A673 (cell line): Measurements from ENCODE around the gene VPS8. TPM values are rescaled to one million over a fixed set of nuclear protein-coding genes. Genes with fewer than 3 reads are reported as not detected.

Experiments used
- Bru-seq: library from RNA; stranded (reverse); fragments of 400-500 nt; gene quantifications from one replicate; lab custom pipeline; 2021; lab: Mats Ljungman, UMichigan
- BruChase-seq, 2 experiments: library from RNA; stranded (reverse); fragments of 400-500 nt; gene quantifications; one replicate each; lab custom pipeline; 2021; lab: Mats Ljungman, UMichigan
- BruUV-seq: library from RNA; stranded (reverse); fragments of 400-500 nt; replicated peaks from 2 replicates; lab custom pipeline; 2021; lab: Mats Ljungman, UMichigan
- CTCF ChIA-PET: fragments of 300-600 bp; sonication (Branson Sonifier 250); formaldehyde crosslinking; loops from one replicate; lab custom pipeline; 2022; ENCODE audit warnings: antibody characterized with exemption; lab: Charles Lee
- POLR2A ChIA-PET: fragments of 300-600 bp; sonication (Branson Sonifier 250); formaldehyde crosslinking; loops from one replicate; lab custom pipeline; 2022; ENCODE audit warnings: antibody characterized with exemption; ENCODE audit not compliant: low non-redundant PET; lab: Charles Lee
- DNase-seq: peaks from one replicate; pipeline ENCODE4 v3.0.0-alpha.2; 2015; ENCODE audit warnings: low spot score
- H3K27ac ChIP-seq: fragments of 200-600 bp; sonication (generic); 2 replicates; pipeline ENCODE4 v1.5.1; 2016; ENCODE audit warnings: mixed run types, low read depth, mild to moderate bottlenecking, mixed read lengths, antibody characterized with exemption, low read length; ENCODE audit not compliant: poor library complexity, severe bottlenecking
- H3K27me3 ChIP-seq: fragments of 200-600 bp; sonication (generic); replicated peaks from 2 replicates; pipeline ENCODE4 v1.6.1; 2017; ENCODE audit warnings: mixed run types, low read depth, mild to moderate bottlenecking, mixed read lengths, antibody characterized with exemption, low read length; ENCODE audit not compliant: insufficient read depth, poor library complexity
- H3K36me3 ChIP-seq: fragments of 200-600 bp; sonication (generic); 2 replicates; pipeline ENCODE4 v1.6.1; 2016; ENCODE audit warnings: mixed run types, mild to moderate bottlenecking, mixed read lengths, antibody characterized with exemption, low read length; ENCODE audit not compliant: insufficient read depth, poor library complexity, severe bottlenecking
- H3K4me1 ChIP-seq: fragments of 200-600 bp; sonication (generic); 2 replicates; pipeline ENCODE4 v1.6.1; 2017; ENCODE audit warnings: mixed run types, mild to moderate bottlenecking, mixed read lengths, antibody characterized with exemption, low read length; ENCODE audit not compliant: insufficient read depth, poor library complexity, severe bottlenecking
- H3K4me3 ChIP-seq: fragments of 200-600 bp; sonication (generic); 2 replicates; pipeline ENCODE4 v1.5.1; 2016; ENCODE audit warnings: low read depth, mixed run types, mild to moderate bottlenecking, mixed read lengths, low read length; ENCODE audit not compliant: poor library complexity, severe bottlenecking
- H3K9me3 ChIP-seq: fragments of 200-600 bp; sonication (generic); 2 replicates; pipeline ENCODE4 v1.6.1; 2016; ENCODE audit warnings: mixed run types, low read depth, mild to moderate bottlenecking, mixed read lengths, antibody characterized with exemption, low read length; ENCODE audit not compliant: poor library complexity, severe bottlenecking
- CTCF ChIP-seq: fragments of 300-800, 200-600 bp; sonication (generic); conservative IDR thresholded peaks from 2 replicates; pipeline ENCODE4 v1.5.1; 2017; ENCODE audit warnings: low read depth, mild to moderate bottlenecking, antibody characterized with exemption, low read length, moderate library complexity, mixed read lengths
- EZH2 ChIP-seq: fragments of 200-600 bp; sonication (generic); IDR thresholded peaks from 2 replicates; pipeline ENCODE4 v1.6.1; 2017; ENCODE audit warnings: borderline replicate concordance, low read depth, mild to moderate bottlenecking, mixed read lengths, antibody characterized with exemption, low read length; ENCODE audit not compliant: poor library complexity, severe bottlenecking
- intact Hi-C: fragments of 100-400 bp; cut with micrococcal nuclease; formaldehyde crosslinking; loops from one replicate; pipeline ENCODE4 v1.10.0; 2022; ENCODE audit not compliant: unreplicated experiment
- long read RNA-seq: library from polyadenylated mRNA; stranded (forward); transcript quantifications from one replicate; pipeline ENCODE4 v2.0.0, GENCODE V29; 2022
- total RNA-seq: library from RNA; stranded (reverse); gene quantifications from 2 replicates; pipeline ENCODE4 v1.2.3, GENCODE V29; 2021

VPS8 gene, protein sequence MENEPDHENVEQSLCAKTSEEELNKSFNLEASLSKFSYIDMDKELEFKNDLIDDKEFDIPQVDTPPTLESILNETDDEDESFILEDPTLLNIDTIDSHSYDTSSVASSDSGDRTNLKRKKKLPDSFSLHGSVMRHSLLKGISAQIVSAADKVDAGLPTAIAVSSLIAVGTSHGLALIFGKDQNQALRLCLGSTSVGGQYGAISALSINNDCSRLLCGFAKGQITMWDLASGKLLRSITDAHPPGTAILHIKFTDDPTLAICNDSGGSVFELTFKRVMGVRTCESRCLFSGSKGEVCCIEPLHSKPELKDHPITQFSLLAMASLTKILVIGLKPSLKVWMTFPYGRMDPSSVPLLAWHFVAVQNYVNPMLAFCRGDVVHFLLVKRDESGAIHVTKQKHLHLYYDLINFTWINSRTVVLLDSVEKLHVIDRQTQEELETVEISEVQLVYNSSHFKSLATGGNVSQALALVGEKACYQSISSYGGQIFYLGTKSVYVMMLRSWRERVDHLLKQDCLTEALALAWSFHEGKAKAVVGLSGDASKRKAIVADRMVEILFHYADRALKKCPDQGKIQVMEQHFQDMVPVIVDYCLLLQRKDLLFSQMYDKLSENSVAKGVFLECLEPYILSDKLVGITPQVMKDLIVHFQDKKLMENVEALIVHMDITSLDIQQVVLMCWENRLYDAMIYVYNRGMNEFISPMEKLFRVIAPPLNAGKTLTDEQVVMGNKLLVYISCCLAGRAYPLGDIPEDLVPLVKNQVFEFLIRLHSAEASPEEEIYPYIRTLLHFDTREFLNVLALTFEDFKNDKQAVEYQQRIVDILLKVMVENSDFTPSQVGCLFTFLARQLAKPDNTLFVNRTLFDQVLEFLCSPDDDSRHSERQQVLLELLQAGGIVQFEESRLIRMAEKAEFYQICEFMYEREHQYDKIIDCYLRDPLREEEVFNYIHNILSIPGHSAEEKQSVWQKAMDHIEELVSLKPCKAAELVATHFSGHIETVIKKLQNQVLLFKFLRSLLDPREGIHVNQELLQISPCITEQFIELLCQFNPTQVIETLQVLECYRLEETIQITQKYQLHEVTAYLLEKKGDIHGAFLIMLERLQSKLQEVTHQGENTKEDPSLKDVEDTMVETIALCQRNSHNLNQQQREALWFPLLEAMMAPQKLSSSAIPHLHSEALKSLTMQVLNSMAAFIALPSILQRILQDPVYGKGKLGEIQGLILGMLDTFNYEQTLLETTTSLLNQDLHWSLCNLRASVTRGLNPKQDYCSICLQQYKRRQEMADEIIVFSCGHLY (N-terminal part only)
- total RNA-seq, result 42.3 and 43.2 TPM in 2 replicates
- percentile 69 among the genes with signal in this experiment for Bru-seq, nascent RNA
- percentile 67 among the genes with signal in this experiment for BruChase-seq, experiment 1, labeled RNA remaining after a 2-hour chase
- percentile 60 among the genes with signal in this experiment for BruChase-seq, experiment 2, labeled RNA remaining after a 6-hour chase
- long read RNA-seq, full-length matches to known transcripts, result 39 of 65 reads
- long read RNA-seq, partial matches to known transcripts, result 7 of 65 reads
- long read RNA-seq, other reads (novel, unspliced or antisense), result 19 of 65 reads

- POLR2A ChIA-PET, result interaction anchor here (0.5 to 0.7 kb wide), 2 partner anchors 11 to 396 kb away, joined by 3 to 8 read pairs; no protein-coding TSS in a partner anchor
- CTCF ChIA-PET, result interaction anchor here (0.5 to 1.0 kb wide), 2 partner anchors 85 to 458 kb away, joined by 3 read pairs; no protein-coding TSS in a partner anchor
- BruUV-seq, result no TSS peak
Observed at GRCh38 chr3:184811999-184812661, at the start of gene VPS8. Gene VPS8 (plus strand): TSS chr3:184812166. CDS start chr3:184824633, 12,467 bp downstream.

DNA sequence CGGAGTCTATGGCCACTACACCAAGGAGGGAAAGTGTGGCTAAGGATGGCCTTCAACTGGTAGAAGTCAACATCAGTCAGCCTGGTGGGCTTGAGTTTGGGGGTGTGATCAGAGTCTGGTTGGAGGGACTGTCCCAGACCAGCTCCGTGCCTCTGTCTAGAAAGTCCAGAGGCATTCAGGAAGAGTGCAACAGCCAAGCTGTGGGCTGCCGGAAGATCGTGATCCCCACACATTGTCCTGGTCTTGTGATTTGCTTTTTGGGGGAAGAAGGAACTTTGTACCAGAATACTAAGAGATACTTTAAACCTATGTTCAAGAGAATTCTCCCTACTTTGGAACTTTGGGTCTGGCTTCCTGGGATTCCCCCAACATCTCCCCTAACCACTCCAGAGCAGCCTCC is 47.8 kb upstream of the VPS8 start:
- Histone ChIP-seq H3K36me3 (no peaks in the 10 kb centered on the region), H3K27me3 (no peaks in the 10 kb centered on the region), H3K4me1 (peaks cover 7% of the 10 kb centered on the region), H3K27ac (no peak overlapping the region), H3K4me3 (no peak overlapping the region), H3K9me3 (no peaks in the 10 kb centered on the region)
- no peak for DNase-seq
- ChIA-PET CTCF (no interaction called here), POLR2A (no interaction called here)
- intact Hi-C loops, result no loop called here
- TF ChIP-seq EZH2 (no peak), CTCF (no peak)
- BruUV-seq, result no TSS peak

More at GRCh38 chr3:184811999-184812661, at the start of gene VPS8:
- intact Hi-C loops, result no loop called here
- no peaks in the 10 kb centered on the region for H3K27me3 ChIP-seq
- peak within 1 kb of the TSS; percentile 37 for H3K27ac ChIP-seq
- TF ChIP-seq EZH2 (no peak), CTCF (peak; percentile 58)
- peak; percentile 96 for DNase-seq
- H3K4me1 ChIP-seq, result no peaks in the 10 kb centered on the region
- no peaks in the 10 kb centered on the region for H3K9me3 ChIP-seq
- no peaks in the 10 kb centered on the region for H3K36me3 ChIP-seq
- peak within 1 kb of the TSS; percentile 71 for H3K4me3 ChIP-seq
